Urinary bladder (tissue), 4 donors: Measurements from ENCODE around the gene ADCK1. TPM values are rescaled to one million over a fixed set of nuclear protein-coding genes. Genes with fewer than 3 reads are reported as not detected.
"Not testable (repeated sequence)": the region's sequence is repeated elsewhere in the genome, so short reads cannot be mapped to it uniquely, and the experiment has no call there.

Experiments used
- DNase-seq: peaks from one replicate; pipeline ENCODE4 v3.0.0-alpha.2; 2015; ENCODE audit errors: extremely low spot score
- H3K27ac ChIP-seq: one replicate; pipeline ENCODE4 v1.5.1; 2013; ENCODE audit warnings: low read depth, mild to moderate bottlenecking, moderate library complexity
- H3K36me3 ChIP-seq: one replicate; pipeline ENCODE4 v1.6.1; 2013; ENCODE audit warnings: mild to moderate bottlenecking, moderate library complexity; ENCODE audit not compliant: insufficient read depth
- H3K4me1 ChIP-seq: one replicate; pipeline ENCODE4 v1.6.1; 2013; ENCODE audit warnings: mild to moderate bottlenecking, moderate library complexity; ENCODE audit not compliant: insufficient read depth
- H3K4me3 ChIP-seq: one replicate; pipeline ENCODE4 v1.5.1; 2013; ENCODE audit warnings: low read depth, low read length
- WGBS: extraction: QIAGEN DNeasy Blood & Tissue Kit; methylation state at CpG from one replicate; pipeline ENCODE4 v1.1.7; 2013; 5-methylcytosine and 5-hydroxymethylcytosine counted together
- polyA plus RNA-seq: library from polyadenylated mRNA; stranded (reverse); fragments of 200-250 nt; gene quantifications from one replicate; pipeline ENCODE4 v1.2.3, GENCODE V29; 2013
- total RNA-seq: library from RNA; depleted of rRNA; stranded (reverse); fragments of >200 nt; gene quantifications from one replicate; pipeline ENCODE4 v1.2.3, GENCODE V29; 2014
- donor health status: healthy with polysubstance abuse.
- donor health status: healthy.

ADCK1 gene
- total and polyA plus RNA-seq, 2 donors: 6.1 to 9.0 TPM

- DNase-seq: no peak
- Histone ChIP-seq H3K4me3 (no peak overlapping the region), H3K36me3 (no peaks in the 10 kb centered on the region), H3K27ac (no peak overlapping the region), H3K4me1 (no peaks in the 10 kb centered on the region)
- WGBS: 88% methylated on average over 4 of the region's 4 CpGs
Observed at GRCh38 chr14:77908847-77909246, 108.9 kb downstream of the ADCK1 start.

- H3K27ac ChIP-seq: no peak overlapping the region
- H3K36me3 ChIP-seq: no peaks in the 10 kb centered on the region
- H3K4me3 ChIP-seq: no peak overlapping the region
- H3K4me1 ChIP-seq: no peaks in the 10 kb centered on the region
- WGBS: 72% methylated on average over 3 of the region's 3 CpGs
- no peak for DNase-seq
Observed at GRCh38 chr14:77909911-77910310, 110.0 kb downstream of the ADCK1 start.

- DNase-seq: no peak
- H3K36me3 ChIP-seq: no peaks in the 10 kb centered on the region
- no peak overlapping the region for H3K27ac ChIP-seq
- WGBS: 79% methylated on average over 8 of the region's 8 CpGs
- H3K4me3 ChIP-seq: no peak overlapping the region
- H3K4me1 ChIP-seq: no peaks in the 10 kb centered on the region
Observed at GRCh38 chr14:77910506-77910905, 110.6 kb downstream of the ADCK1 start.

- Histone ChIP-seq H3K27ac (no peak overlapping the region), H3K4me3 (no peak overlapping the region), H3K4me1 (no peaks in the 10 kb centered on the region), H3K36me3 (no peaks in the 10 kb centered on the region)
- 52% methylated on average over 2 of the region's 2 CpGs for WGBS
- DNase-seq: no peak
Observed at GRCh38 chr14:77911356-77911755, 111.4 kb downstream of the ADCK1 start.

GRCh38 chr14:77912754-77913556, 113.0 kb downstream of the ADCK1 start:
- no peaks in the 10 kb centered on the region for H3K4me1 ChIP-seq
- 71% methylated on average over 10 of the region's 10 CpGs for WGBS
- no peak overlapping the region for H3K27ac ChIP-seq
- DNase-seq: no peak
- no peak overlapping the region for H3K4me3 ChIP-seq
- H3K36me3 ChIP-seq: no peaks in the 10 kb centered on the region

GRCh38 chr14:77914073-77914721, 114.3 kb downstream of the ADCK1 start:
- DNase-seq: no peak
- Histone ChIP-seq H3K4me1 (no peaks in the 10 kb centered on the region), H3K36me3 (no peaks in the 10 kb centered on the region), H3K27ac (no peak overlapping the region), H3K4me3 (no peak overlapping the region)
- 92% methylated on average over 4 of the region's 4 CpGs for WGBS

- H3K36me3 ChIP-seq, H3K4me1 ChIP-seq, H3K27ac ChIP-seq, DNase-seq, H3K4me3 ChIP-seq: not testable (repeated sequence)
- WGBS: 87% methylated on average over 2 of the region's 2 CpGs
Observed at GRCh38 chr14:77915390-77915789, 115.5 kb downstream of the ADCK1 start.

- no peaks in the 10 kb centered on the region for H3K36me3 ChIP-seq
Observed at GRCh38 chr14:77917491-77918201, 117.7 kb downstream of the ADCK1 start.

GRCh38 chr14:77918448-77918847, 118.5 kb downstream of the ADCK1 start:
- WGBS: 62% methylated on average over 2 of the region's 2 CpGs
- no peaks in the 10 kb centered on the region for H3K36me3 ChIP-seq
- no peak overlapping the region for H3K27ac ChIP-seq
- no peaks in the 10 kb centered on the region for H3K4me1 ChIP-seq
- no peak for DNase-seq
- H3K4me3 ChIP-seq: no peak overlapping the region

More at GRCh38 chr14:77917491-77918201, 117.7 kb downstream of the ADCK1 start:
- 78% methylated on average over 7 of the region's 7 CpGs for WGBS
- H3K4me3 ChIP-seq: no peak overlapping the region
- no peak overlapping the region for H3K27ac ChIP-seq
- no peaks in the 10 kb centered on the region for H3K4me1 ChIP-seq
- DNase-seq: no peak

- Histone ChIP-seq H3K4me1 (no peaks in the 10 kb centered on the region), H3K4me3 (no peak overlapping the region), H3K36me3 (no peaks in the 10 kb centered on the region), H3K27ac (no peak overlapping the region)
- 95% methylated on average over 5 of the region's 5 CpGs for WGBS
- no peak for DNase-seq
Observed at GRCh38 chr14:77920312-77920711, 120.4 kb downstream of the ADCK1 start.

GRCh38 chr14:77921818-77922217, 121.9 kb downstream of the ADCK1 start:
- Histone ChIP-seq H3K27ac (no peak overlapping the region), H3K4me1 (no peaks in the 10 kb centered on the region), H3K4me3 (no peak overlapping the region), H3K36me3 (no peaks in the 10 kb centered on the region)
- DNase-seq: no peak
- WGBS: 70% methylated on average over 2 of the region's 2 CpGs

GRCh38 chr14:77923131-77923936, 123.4 kb downstream of the ADCK1 start:
- WGBS: 47% methylated on average over 11 of the region's 11 CpGs
- DNase-seq: peak; percentile 29
- Histone ChIP-seq H3K27ac (no peak overlapping the region), H3K4me3 (no peak overlapping the region), H3K4me1 (no peaks in the 10 kb centered on the region), H3K36me3 (no peaks in the 10 kb centered on the region)
